SK-N-SH (cell line): ENCODE results near the gene GALNTL6.
"Not testable (repeated sequence)": the region's sequence is repeated elsewhere in the genome, so short reads cannot be mapped to it uniquely, and the experiment has no call there.

Experiments
- RFX5 ChIP-seq: IDR thresholded peaks from 2 replicates; pipeline ENCODE4 v1.6.1; 2012; ENCODE audit warnings: mild to moderate bottlenecking, improper control_type of control experiment, low read length
- TF ChIP-seq, protein P1 (sequence below): fragments of 200-600 bp; sonication (generic); IDR thresholded peaks from 2 replicates; pipeline ENCODE4 v1.6.1; 2017; ENCODE audit warnings: antibody characterized with exemption, mild to moderate bottlenecking, moderate library complexity
- TF ChIP-seq, protein P2 (sequence below): IDR thresholded peaks from 2 replicates; pipeline ENCODE4 v1.6.1; 2012; ENCODE audit warnings: mild to moderate bottlenecking, low read depth, low read length, moderate library complexity

DNA sequence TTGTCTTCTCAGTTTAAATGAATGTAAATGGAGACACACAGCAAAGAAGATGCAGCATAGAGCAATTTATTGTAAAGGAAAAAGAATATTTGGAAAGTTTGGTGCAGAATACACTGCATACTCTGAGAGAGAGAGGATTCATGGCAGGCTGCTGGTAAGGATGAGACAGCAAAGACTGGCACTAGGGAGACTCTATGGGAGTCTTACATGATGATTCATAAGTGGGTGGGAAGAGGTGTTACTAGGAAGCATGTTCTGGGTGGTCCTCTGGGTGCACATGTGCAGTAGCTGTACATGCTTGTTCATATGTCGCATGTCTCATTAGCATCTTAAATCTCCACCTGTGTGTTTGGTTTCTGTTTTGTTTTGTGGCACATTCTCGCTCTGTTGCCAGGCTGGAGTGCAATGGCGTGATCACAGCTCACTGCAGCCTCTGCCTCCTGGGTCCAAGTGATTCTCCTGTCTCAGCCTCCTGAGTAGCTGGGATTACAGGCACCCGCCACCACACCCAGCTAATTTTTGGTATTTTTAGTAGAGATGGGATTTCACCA lies 1164.4 kb downstream of the GALNTL6 start:
- not testable (repeated sequence) for TF ChIP-seq RFX5
- TF ChIP-seq, protein P1, sequence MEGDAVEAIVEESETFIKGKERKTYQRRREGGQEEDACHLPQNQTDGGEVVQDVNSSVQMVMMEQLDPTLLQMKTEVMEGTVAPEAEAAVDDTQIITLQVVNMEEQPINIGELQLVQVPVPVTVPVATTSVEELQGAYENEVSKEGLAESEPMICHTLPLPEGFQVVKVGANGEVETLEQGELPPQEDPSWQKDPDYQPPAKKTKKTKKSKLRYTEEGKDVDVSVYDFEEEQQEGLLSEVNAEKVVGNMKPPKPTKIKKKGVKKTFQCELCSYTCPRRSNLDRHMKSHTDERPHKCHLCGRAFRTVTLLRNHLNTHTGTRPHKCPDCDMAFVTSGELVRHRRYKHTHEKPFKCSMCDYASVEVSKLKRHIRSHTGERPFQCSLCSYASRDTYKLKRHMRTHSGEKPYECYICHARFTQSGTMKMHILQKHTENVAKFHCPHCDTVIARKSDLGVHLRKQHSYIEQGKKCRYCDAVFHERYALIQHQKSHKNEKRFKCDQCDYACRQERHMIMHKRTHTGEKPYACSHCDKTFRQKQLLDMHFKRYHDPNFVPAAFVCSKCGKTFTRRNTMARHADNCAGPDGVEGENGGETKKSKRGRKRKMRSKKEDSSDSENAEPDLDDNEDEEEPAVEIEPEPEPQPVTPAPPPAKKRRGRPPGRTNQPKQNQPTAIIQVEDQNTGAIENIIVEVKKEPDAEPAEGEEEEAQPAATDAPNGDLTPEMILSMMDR, result not testable (repeated sequence)
- TF ChIP-seq, protein P2, sequence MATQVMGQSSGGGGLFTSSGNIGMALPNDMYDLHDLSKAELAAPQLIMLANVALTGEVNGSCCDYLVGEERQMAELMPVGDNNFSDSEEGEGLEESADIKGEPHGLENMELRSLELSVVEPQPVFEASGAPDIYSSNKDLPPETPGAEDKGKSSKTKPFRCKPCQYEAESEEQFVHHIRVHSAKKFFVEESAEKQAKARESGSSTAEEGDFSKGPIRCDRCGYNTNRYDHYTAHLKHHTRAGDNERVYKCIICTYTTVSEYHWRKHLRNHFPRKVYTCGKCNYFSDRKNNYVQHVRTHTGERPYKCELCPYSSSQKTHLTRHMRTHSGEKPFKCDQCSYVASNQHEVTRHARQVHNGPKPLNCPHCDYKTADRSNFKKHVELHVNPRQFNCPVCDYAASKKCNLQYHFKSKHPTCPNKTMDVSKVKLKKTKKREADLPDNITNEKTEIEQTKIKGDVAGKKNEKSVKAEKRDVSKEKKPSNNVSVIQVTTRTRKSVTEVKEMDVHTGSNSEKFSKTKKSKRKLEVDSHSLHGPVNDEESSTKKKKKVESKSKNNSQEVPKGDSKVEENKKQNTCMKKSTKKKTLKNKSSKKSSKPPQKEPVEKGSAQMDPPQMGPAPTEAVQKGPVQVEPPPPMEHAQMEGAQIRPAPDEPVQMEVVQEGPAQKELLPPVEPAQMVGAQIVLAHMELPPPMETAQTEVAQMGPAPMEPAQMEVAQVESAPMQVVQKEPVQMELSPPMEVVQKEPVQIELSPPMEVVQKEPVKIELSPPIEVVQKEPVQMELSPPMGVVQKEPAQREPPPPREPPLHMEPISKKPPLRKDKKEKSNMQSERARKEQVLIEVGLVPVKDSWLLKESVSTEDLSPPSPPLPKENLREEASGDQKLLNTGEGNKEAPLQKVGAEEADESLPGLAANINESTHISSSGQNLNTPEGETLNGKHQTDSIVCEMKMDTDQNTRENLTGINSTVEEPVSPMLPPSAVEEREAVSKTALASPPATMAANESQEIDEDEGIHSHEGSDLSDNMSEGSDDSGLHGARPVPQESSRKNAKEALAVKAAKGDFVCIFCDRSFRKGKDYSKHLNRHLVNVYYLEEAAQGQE, result not testable (repeated sequence)
